Transverse colon (tissue), 4 donors: ENCODE results near the gene RNF141. TPM values are rescaled to one million over a fixed set of nuclear protein-coding genes. Genes with fewer than 3 reads are reported as not detected.

ENCODE experiments used
- DNase-seq: peaks from one replicate; pipeline ENCODE4 v3.0.0-alpha.2; 2019
- H3K27ac ChIP-seq, 4 donors: fragments of 200-600 bp; sonication (generic); 2 replicates each; pipeline ENCODE4 v1.5.1; 2016 to 2018; ENCODE audit warnings: inconsistent platforms in 4 of 4
- H3K27me3 ChIP-seq: fragments of 200-600 bp; sonication (generic); 2 replicates; pipeline ENCODE4 v1.5.1; 2017; ENCODE audit warnings: inconsistent platforms
- H3K36me3 ChIP-seq, 4 donors: fragments of 200-600 bp; sonication (generic); 2 replicates each; pipeline ENCODE4 v1.5.1; 2017 to 2019; ENCODE audit warnings: inconsistent platforms in 4 of 4
- H3K4me1 ChIP-seq, 4 donors: fragments of 200-600 bp; sonication (generic); 2 replicates each; pipeline ENCODE4 v1.5.1; 2017 to 2020; ENCODE audit warnings: inconsistent platforms in 4 of 4
- H3K4me3 ChIP-seq, 4 donors: fragments of 200-600 bp; sonication (generic); 1 replicate in 1 of 4; 2 replicates in 3 of 4; pipeline versions ENCODE4 v1.5.1 to v1.6.1; 2017 to 2019; ENCODE audit warnings: inconsistent platforms in 4 of 4
- H3K9me3 ChIP-seq, 2 donors: fragments of 200-600 bp; sonication (generic); 2 replicates each; pipeline ENCODE4 v1.5.1; 2017 to 2019; ENCODE audit warnings: inconsistent platforms in 2 of 2
- CTCF ChIP-seq, 5 experiments: fragments of 200-600 bp in 3 of 5; fragments of 450-650 bp in 2 of 5; sonication (generic) in 3 of 5; IDR thresholded peaks; 1 replicate in 2 of 5; 2 replicates in 3 of 5; pipeline ENCODE4 v1.5.1; 2016 to 2017; ENCODE audit warnings: antibody characterized with exemption in 5 of 5, inconsistent platforms in 3 of 5, mild to moderate bottlenecking in 2 of 5, moderate library complexity in 1 of 5
- EP300 ChIP-seq: sonication (generic); formaldehyde crosslinking; IDR thresholded peaks from one replicate; pipeline ENCODE4 v1.6.1; 2017; ENCODE audit warnings: antibody characterized with exemption, low read depth
- POLR2A ChIP-seq: fragments of 450-650 bp; IDR thresholded peaks from one replicate; pipeline ENCODE4 v1.6.1; 2016; ENCODE audit warnings: antibody characterized with exemption, mild to moderate bottlenecking, moderate library complexity
- POLR2AphosphoS5 ChIP-seq, 3 donors: sonication (generic); formaldehyde crosslinking; IDR thresholded peaks; one replicate each; pipeline ENCODE4 v1.6.1; 2016; ENCODE audit warnings: antibody characterized with exemption in 3 of 3
- WGBS, 2 donors: methylation state at CpG; one replicate each; pipeline ENCODE4 v1.1.5; 2018; ENCODE audit warnings: low coverage in 1 of 2; 5-methylcytosine and 5-hydroxymethylcytosine counted together
- in situ Hi-C, 4 donors: fragments of 200-750 bp; cut with MboI; loops; one replicate each; pipeline versions ENCODE4 v1.15.0 to v1.15.1; 2017; ENCODE audit warnings: low sequenced_read_pairs in 3 of 4, low pct_ligation_motif_present in 1 of 4, low pct_unique_long_range_greater_than_20kb in 1 of 4
- intact Hi-C: fragments of 100-400 bp; cut with DNase I; formaldehyde crosslinking; loops from one replicate; pipeline ENCODE4 v1.15.1; 2023; ENCODE audit warnings: low total_unique reads
- total RNA-seq, 4 donors: library from RNA; depleted of rRNA; stranded (reverse); fragments of >200 nt; gene quantifications; one replicate each; pipeline ENCODE4 v1.1.0, GENCODE V29; 2016

Gene RNF141
- total RNA-seq, 4 donors from 2014 or later = 13.1 to 31.4 (median 22.3) TPM

- Histone ChIP-seq H3K4me1 (peaks cover 0 to 15% (median 6%) of the 10 kb centered on the region in 4 donors), H3K36me3 (no peaks in the 10 kb centered on the region), H3K9me3 (no peaks in the 10 kb centered on the region), H3K4me3 (no peak overlapping the region), H3K27me3 (no peaks in the 10 kb centered on the region), H3K27ac (peak overlapping the region; percentile 17 to 54 (median 42))
- in situ Hi-C loops (no loop called here), intact Hi-C loops (no loop called here)
- 88 to 95% methylated on average over 6 to 7 of the region's 7 CpGs for WGBS, 2 donors
- TF ChIP-seq CTCF (IDR thresholded peaks at IDR 0.05) (no peak), POLR2AphosphoS5 (IDR thresholded peaks at IDR 0.05) (no peak), POLR2A (no peak), EP300 (no peak)
- no peak for DNase-seq
Measured at GRCh38 chr11:10587388-10587787, 46.4 kb upstream of the RNF141 start.

GRCh38 chr11:10584071-10584501, 43.1 kb upstream of the RNF141 start:
- Histone ChIP-seq H3K36me3 (no peaks in the 10 kb centered on the region), H3K27me3 (no peaks in the 10 kb centered on the region), H3K27ac (peak overlapping the region; percentile 11 to 36 (median 20)), H3K4me3 (no peak overlapping the region), H3K9me3 (no peaks in the 10 kb centered on the region), H3K4me1 (peaks cover 0 to 35% (median 6%) of the 10 kb centered on the region in 4 donors)
- TF ChIP-seq POLR2A = no peak
- no peak for DNase-seq
- intact Hi-C loops = no loop called here
- in situ Hi-C loops = no loop called here
- 38 to 42% methylated on average over 3 of the region's 3 CpGs for WGBS, 2 donors

GRCh38 chr11:10581481-10582019, 40.6 kb upstream of the RNF141 start:
- H3K4me3 ChIP-seq = no peak overlapping the region
- 40 to 71% methylated on average over 1 to 4 of the region's 4 CpGs for WGBS, 2 donors
- no peaks in the 10 kb centered on the region for H3K9me3 ChIP-seq
- in situ Hi-C loops = no loop called here
- intact Hi-C loops = no loop called here
- no peak for TF ChIP-seq POLR2AphosphoS5 (IDR thresholded peaks at IDR 0.05)
- TF ChIP-seq CTCF (IDR thresholded peaks at IDR 0.05) = no peak
- TF ChIP-seq POLR2A = no peak
- TF ChIP-seq EP300 = no peak
- DNase-seq = peak; percentile 13
- H3K4me1 ChIP-seq = peaks cover 0 to 33% (median 4%) of the 10 kb centered on the region in 4 donors
- no peaks in the 10 kb centered on the region for H3K36me3 ChIP-seq
- no peaks in the 10 kb centered on the region for H3K27me3 ChIP-seq
- peak overlapping the region; percentile 18 to 39 (median 29) for H3K27ac ChIP-seq

- Histone ChIP-seq H3K27me3 (no peaks in the 10 kb centered on the region), H3K36me3 (no peaks in the 10 kb centered on the region), H3K4me1 (peaks cover 0 to 29% (median 0%) of the 10 kb centered on the region in 4 donors), H3K4me3 (no peak overlapping the region), H3K27ac (peak overlapping the region; percentile 24 to 39 (median 29)), H3K9me3 (no peaks in the 10 kb centered on the region)
- WGBS, 2 donors = 57 to 75% methylated on average over 2 to 4 of the region's 4 CpGs
- in situ Hi-C loops (no loop called here), intact Hi-C loops (no loop called here)
- TF ChIP-seq POLR2A (no peak), CTCF (IDR thresholded peaks at IDR 0.05) (no peak), EP300 (no peak), POLR2AphosphoS5 (IDR thresholded peaks at IDR 0.05) (no peak)
- no peak for DNase-seq
Measured at GRCh38 chr11:10580623-10581022, 39.6 kb upstream of the RNF141 start.

GRCh38 chr11:10579700-10580099, 38.7 kb upstream of the RNF141 start:
- no peak for TF ChIP-seq POLR2A
- no peak for TF ChIP-seq POLR2AphosphoS5 (IDR thresholded peaks at IDR 0.05)
- no peak for TF ChIP-seq CTCF (IDR thresholded peaks at IDR 0.05)
- no peak for TF ChIP-seq EP300
- Histone ChIP-seq H3K4me1 (peaks cover 0 to 29% (median 0%) of the 10 kb centered on the region in 4 donors), H3K27ac (peak overlapping the region in 1 of 4 donors; percentile 24), H3K9me3 (no peaks in the 10 kb centered on the region), H3K27me3 (no peaks in the 10 kb centered on the region), H3K36me3 (no peaks in the 10 kb centered on the region), H3K4me3 (no peak overlapping the region)
- WGBS, 2 donors = 87 to 100% methylated on average over 1 to 3 of the region's 3 CpGs
- intact Hi-C loops = no loop called here
- DNase-seq = no peak
- in situ Hi-C loops = no loop called here
